Hematopoietic multipotent progenitor cell treated with erythropoietin and hydrocortisone succinate and interleukin-3 and kit ligand, for 4 days (in vitro differentiated cells): ENCODE results near the gene NRROS.

Source experiments
- DNase-seq: peaks from one replicate; pipeline ENCODE4 v3.0.0-alpha.2; 2015

The NRROS gene

GRCh38 chr3:196689941-196690660, 50.6 kb downstream of the NRROS start:
- no peak for DNase-seq

DNA sequence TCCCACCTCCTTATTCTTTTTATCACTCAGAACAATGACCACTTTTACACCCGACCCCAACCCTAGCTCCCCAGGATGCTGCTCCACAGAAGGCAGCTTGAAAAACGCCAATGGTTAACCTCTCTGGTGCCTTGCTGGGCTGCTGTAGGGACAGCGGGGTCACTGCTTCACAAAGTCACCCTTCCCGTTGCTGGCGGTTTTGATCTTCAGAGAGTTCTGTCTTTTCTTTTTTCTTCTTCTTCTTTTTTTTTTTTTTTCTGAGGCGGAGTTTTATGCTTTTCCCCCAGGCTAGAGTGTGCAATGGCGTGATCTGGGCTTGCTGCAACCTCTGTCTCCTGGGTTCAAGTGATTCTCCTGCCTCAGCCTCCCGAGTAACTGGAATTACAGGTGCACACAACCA, 51.9 kb downstream of the NRROS start:
- peak; percentile 40 for DNase-seq

DNA sequence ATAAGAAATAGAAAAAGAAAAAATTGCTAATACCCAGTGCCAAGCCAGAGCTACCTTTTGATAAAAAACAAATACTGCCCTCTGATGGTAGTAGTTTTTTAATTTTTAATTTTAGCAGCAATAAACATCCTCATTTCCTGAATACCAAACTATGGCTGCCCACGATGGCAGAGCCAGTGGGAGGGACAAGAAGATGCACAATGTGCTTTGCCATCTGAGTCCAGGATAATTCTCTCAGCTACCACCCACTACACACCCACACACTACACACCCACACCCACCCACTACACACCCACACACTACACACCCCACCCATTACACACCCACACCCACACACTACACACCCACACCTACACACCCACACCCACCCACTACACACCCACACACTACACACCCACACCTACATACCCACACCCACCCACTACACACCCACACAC, 54.7 kb downstream of the NRROS start:
- peak; percentile 85 for DNase-seq

GRCh38 chr3:196694941-196695848, 55.7 kb downstream of the NRROS start:
- DNase-seq = no peak

DNA sequence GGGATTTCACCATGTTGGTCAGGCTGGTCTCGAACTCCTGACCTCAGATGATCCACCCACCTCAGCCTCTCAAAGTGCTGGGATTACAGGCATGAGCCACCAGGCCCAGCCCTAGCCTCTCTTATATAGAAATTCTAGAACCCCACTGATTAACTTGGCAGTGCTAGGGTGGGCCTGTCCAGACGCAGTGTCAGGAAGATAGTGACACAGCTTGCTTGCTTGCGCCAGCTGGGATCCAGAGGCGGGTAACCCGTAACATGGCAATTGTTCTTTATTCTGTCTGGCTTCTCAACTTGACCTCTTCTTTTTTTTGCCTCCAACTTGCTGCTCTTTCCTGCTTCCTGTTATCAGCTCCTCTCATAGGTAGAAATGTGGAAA, 56.3 kb downstream of the NRROS start:
- DNase-seq = no peak

DNA sequence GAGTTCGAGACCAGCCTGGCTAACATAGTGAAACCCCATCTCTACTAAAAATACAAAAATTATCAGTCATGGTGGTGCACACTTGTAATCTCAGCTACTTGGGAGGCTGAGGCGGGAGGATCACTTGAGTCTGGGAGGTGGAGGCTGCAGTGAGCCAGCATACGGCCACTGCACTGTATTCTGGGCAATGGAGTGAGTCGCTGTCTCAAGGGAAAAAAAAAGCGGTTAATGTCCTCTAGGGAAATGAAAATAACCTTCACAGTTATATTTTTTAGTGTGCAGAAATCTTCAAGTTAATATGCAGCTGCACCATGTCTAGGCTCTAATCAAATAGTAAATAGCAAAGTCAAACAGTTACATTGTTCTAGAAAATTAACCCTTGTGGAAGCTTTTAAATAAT, 57.8 kb downstream of the NRROS start:
- no peak for DNase-seq

- no peak for DNase-seq
These were observed 60.3 kb downstream of the NRROS start for GRCh38 chr3:196699749-196700148.

GRCh38 chr3:196700801-196701200, 61.3 kb downstream of the NRROS start:
- peak; percentile 55 for DNase-seq

GRCh38 chr3:196706327-196706726, 66.8 kb downstream of the NRROS start:
- no peak for DNase-seq

DNA sequence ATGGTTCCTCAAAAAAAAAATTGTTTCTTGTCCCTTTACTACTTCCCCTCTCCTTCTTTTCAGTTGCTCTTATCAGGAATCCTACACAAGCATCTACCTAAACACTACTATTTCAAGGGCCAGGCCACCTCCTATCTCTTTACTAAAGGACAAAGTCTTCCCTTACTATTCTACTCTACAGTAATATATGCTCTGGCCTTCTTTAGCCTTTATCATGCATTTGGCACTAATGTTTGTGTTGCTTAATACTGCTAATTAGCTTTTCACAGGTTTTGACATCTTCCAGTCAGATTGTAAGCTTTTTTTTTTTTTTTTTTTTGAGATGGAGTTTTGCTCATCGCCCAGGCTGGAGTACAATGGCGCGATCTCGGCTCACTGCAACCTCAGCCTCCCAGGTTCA, 67.2 kb downstream of the NRROS start:
- no peak for DNase-seq

GRCh38 chr3:196707566-196707965, 68.1 kb downstream of the NRROS start:
- DNase-seq = no peak

DNA sequence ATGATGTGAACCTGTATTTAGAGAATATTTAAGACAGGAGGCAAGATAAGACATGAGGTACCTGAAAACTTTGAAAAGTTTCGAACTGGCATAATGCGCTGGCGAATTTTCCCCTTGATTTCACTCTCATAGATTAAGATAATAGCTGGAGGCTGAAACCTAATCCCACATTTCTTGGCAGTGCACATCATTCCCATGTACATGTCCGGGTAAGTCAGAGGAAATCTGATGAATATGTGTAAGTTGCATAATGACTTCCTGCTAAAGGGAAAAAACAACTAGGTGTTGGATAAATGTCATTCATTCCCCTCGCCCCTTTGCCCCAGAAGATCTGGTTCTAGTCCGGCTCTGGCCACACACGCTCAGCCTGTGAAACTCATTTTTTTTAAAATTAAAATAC, 69.0 kb downstream of the NRROS start:
- no peak for DNase-seq
